Vagina (tissue), 2 donors: ENCODE measurements around the gene EZH2.

Experiments
- POLR2A ChIP-seq, 2 donors: fragments of 450-650 bp; IDR thresholded peaks; one replicate each; pipeline ENCODE4 v1.6.1; 2017; ENCODE audit warnings: antibody characterized with exemption in 2 of 2, mild to moderate bottlenecking in 2 of 2, moderate library complexity in 2 of 2
- POLR2AphosphoS5 ChIP-seq, 2 donors: sonication (generic); formaldehyde crosslinking; IDR thresholded peaks; one replicate each; pipeline ENCODE4 v1.9.0; 2017; ENCODE audit warnings: antibody characterized with exemption in 2 of 2, mild to moderate bottlenecking in 2 of 2, low read depth in 1 of 2; ENCODE audit not compliant: insufficient read depth in 1 of 2
- TF ChIP-seq, protein P1 (sequence below), 3 experiments: fragments of 450-650 bp in 2 of 3; fragments of 200-600 bp in 1 of 3; sonication (generic) in 1 of 3; IDR thresholded peaks; one replicate each; pipeline ENCODE4 v1.5.1; 2017 to 2019; ENCODE audit warnings: antibody characterized with exemption in 3 of 3, mild to moderate bottlenecking in 2 of 3, moderate library complexity in 2 of 3

- TF ChIP-seq POLR2A (IDR thresholded peaks at IDR 0.05) (no peak), POLR2AphosphoS5 (IDR thresholded peaks at IDR 0.05; ENCODE audit: insufficient read depth in 1 of 2, low read depth in 1 of 2) (no peak)
- TF ChIP-seq, protein P1, sequence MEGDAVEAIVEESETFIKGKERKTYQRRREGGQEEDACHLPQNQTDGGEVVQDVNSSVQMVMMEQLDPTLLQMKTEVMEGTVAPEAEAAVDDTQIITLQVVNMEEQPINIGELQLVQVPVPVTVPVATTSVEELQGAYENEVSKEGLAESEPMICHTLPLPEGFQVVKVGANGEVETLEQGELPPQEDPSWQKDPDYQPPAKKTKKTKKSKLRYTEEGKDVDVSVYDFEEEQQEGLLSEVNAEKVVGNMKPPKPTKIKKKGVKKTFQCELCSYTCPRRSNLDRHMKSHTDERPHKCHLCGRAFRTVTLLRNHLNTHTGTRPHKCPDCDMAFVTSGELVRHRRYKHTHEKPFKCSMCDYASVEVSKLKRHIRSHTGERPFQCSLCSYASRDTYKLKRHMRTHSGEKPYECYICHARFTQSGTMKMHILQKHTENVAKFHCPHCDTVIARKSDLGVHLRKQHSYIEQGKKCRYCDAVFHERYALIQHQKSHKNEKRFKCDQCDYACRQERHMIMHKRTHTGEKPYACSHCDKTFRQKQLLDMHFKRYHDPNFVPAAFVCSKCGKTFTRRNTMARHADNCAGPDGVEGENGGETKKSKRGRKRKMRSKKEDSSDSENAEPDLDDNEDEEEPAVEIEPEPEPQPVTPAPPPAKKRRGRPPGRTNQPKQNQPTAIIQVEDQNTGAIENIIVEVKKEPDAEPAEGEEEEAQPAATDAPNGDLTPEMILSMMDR (IDR thresholded peaks at IDR 0.05), result no peak
Observed at GRCh38 chr7:148772297-148773089, 111.6 kb downstream of the EZH2 start.
